ENCODE data around the gene LIPJ.

LIPJ gene

GRCh38 chr10:88598055-88598454, 11.5 kb downstream of the LIPJ start:
- no peak for DNase-seq (ENCODE audit: low read depth)

GRCh38 chr10:88608052-88608732, 21.6 kb downstream of the LIPJ start:
- DNase-seq (ENCODE audit: low read depth), result no peak

- no peak for DNase-seq (ENCODE audit: low read depth)
Measured at GRCh38 chr10:88608780-88609179, 22.2 kb downstream of the LIPJ start.

GRCh38 chr10:88616250-88616977, 29.9 kb downstream of the LIPJ start:
- no peak for DNase-seq (ENCODE audit: low read depth)

GRCh38 chr10:88617772-88618300, 31.3 kb downstream of the LIPJ start:
- DNase-seq (ENCODE audit: low read depth), result no peak

GRCh38 chr10:88618496-88618895, 31.9 kb downstream of the LIPJ start:
- DNase-seq (ENCODE audit: low read depth), result no peak

GRCh38 chr10:88620441-88620840, 33.9 kb downstream of the LIPJ start:
- DNase-seq (ENCODE audit: low read depth), result no peak

GRCh38 chr10:88623835-88624234, 37.3 kb downstream of the LIPJ start:
- no peak for DNase-seq (ENCODE audit: low read depth)

GRCh38 chr10:88624840-88625239, 38.3 kb downstream of the LIPJ start:
- DNase-seq (ENCODE audit: low read depth), result no peak

GRCh38 chr10:88640186-88640585, 53.6 kb downstream of the LIPJ start:
- no peak for DNase-seq (ENCODE audit: low read depth)

- DNase-seq (ENCODE audit: low read depth), result no peak
Measured at GRCh38 chr10:88642209-88642608, 55.6 kb downstream of the LIPJ start.

GRCh38 chr10:88642963-88643362, 56.4 kb downstream of the LIPJ start:
- DNase-seq (ENCODE audit: low read depth), result no peak

- no peak for DNase-seq (ENCODE audit: low read depth)
Measured at GRCh38 chr10:88647061-88647615, 60.6 kb downstream of the LIPJ start.

- no peak for DNase-seq (ENCODE audit: low read depth)
Measured at GRCh38 chr10:88651101-88651551, 64.6 kb downstream of the LIPJ start.

- no peak for DNase-seq (ENCODE audit: low read depth)
Measured at GRCh38 chr10:88652616-88653015, 66.1 kb downstream of the LIPJ start.
